Keratinocyte (primary cell): ENCODE results near the gene MLIP. TPM values are rescaled to one million over a fixed set of nuclear protein-coding genes. Genes with fewer than 3 reads are reported as not detected.
"Not testable (repeated sequence)": the region's sequence is repeated elsewhere in the genome, so short reads cannot be mapped to it uniquely, and the experiment has no call there.

ENCODE experiments used
- DNase-seq: peaks from one replicate; pipeline ENCODE4 v3.0.0-alpha.2; 2011; ENCODE audit warnings: low read depth, missing footprints, low spot score
- FAIRE-seq: peaks from 2 replicates; lab custom pipeline; 2011; peaks lifted over from hg19 to GRCh38; lab: Jason Lieb, UNC
- H2AFZ ChIP-seq: 2 replicates; pipeline ENCODE4 v1.6.0; 2012; ENCODE audit warnings: low read length, control low read depth, inconsistent platforms; ENCODE audit not compliant: control insufficient read depth
- H3K27ac ChIP-seq: 2 replicates; pipeline ENCODE4 v1.5.1; 2011; ENCODE audit warnings: low read length; ENCODE audit not compliant: control insufficient read depth, insufficient read depth
- H3K27me3 ChIP-seq: 3 replicates; pipeline ENCODE4 v1.6.0; 2011; ENCODE audit warnings: low read length; ENCODE audit not compliant: control insufficient read depth, insufficient read depth; ENCODE audit errors: extremely low read depth
- H3K36me3 ChIP-seq, 2 experiments: 2 replicates in 1 of 2; 3 replicates in 1 of 2; pipeline ENCODE4 v1.5.1; 2011; ENCODE audit warnings: low read length in 2 of 2, mild to moderate bottlenecking in 1 of 2; ENCODE audit not compliant: control insufficient read depth in 2 of 2, insufficient read depth in 2 of 2; ENCODE audit errors: extremely low read depth in 1 of 2
- H3K4me1 ChIP-seq: 3 replicates; pipeline ENCODE4 v1.5.1; 2011; ENCODE audit warnings: low read length; ENCODE audit not compliant: control insufficient read depth, insufficient read depth; ENCODE audit errors: extremely low read depth
- H3K4me2 ChIP-seq: 3 replicates; pipeline ENCODE4 v1.6.0; 2011; ENCODE audit warnings: low read depth, low read length; ENCODE audit not compliant: control insufficient read depth, insufficient read depth; ENCODE audit errors: extremely low read depth
- H3K4me3 ChIP-seq, 3 experiments: fragments of 200-600 bp in 1 of 3; sonication (generic) in 1 of 3; 2 replicates in 2 of 3; 3 replicates in 1 of 3; pipeline ENCODE4 v1.5.1; 2011 to 2016; ENCODE audit warnings: low read length in 3 of 3, mild to moderate bottlenecking in 3 of 3, control low read depth in 2 of 3, inconsistent platforms in 1 of 3, low read depth in 1 of 3, mixed read lengths in 1 of 3, mixed run types in 1 of 3, moderate library complexity in 1 of 3; ENCODE audit not compliant: control insufficient read depth in 2 of 3, insufficient read depth in 2 of 3; ENCODE audit errors: extremely low read depth in 1 of 3
- H3K79me2 ChIP-seq: 2 replicates; pipeline ENCODE4 v1.6.0; 2012; ENCODE audit warnings: low read length; ENCODE audit not compliant: control insufficient read depth, insufficient read depth
- H3K9ac ChIP-seq: 3 replicates; pipeline ENCODE4 v1.6.0; 2011; ENCODE audit warnings: low read length; ENCODE audit not compliant: control insufficient read depth, insufficient read depth; ENCODE audit errors: extremely low read depth
- H3K9me1 ChIP-seq: 3 replicates; pipeline ENCODE4 v1.6.0; 2011; ENCODE audit warnings: low read length; ENCODE audit not compliant: control insufficient read depth, insufficient read depth; ENCODE audit errors: extremely low read depth
- H3K9me3 ChIP-seq: 2 replicates; pipeline ENCODE4 v1.5.1; 2012; ENCODE audit warnings: low read depth, low read length; ENCODE audit not compliant: control insufficient read depth
- H4K20me1 ChIP-seq: 3 replicates; pipeline ENCODE4 v1.6.0; 2011; ENCODE audit warnings: low read length; ENCODE audit not compliant: control insufficient read depth, insufficient read depth; ENCODE audit errors: extremely low read depth
- EZH2 ChIP-seq: IDR thresholded peaks from one replicate; pipeline ENCODE4 v1.6.1; 2012; ENCODE audit warnings: inconsistent platforms, mild to moderate bottlenecking, low read length, moderate library complexity
- dilution Hi-C: fragments of 300-500 bp; cut with MboI; formaldehyde crosslinking; loops from one replicate; pipeline ENCODE4 v1.7.0; 2020; ENCODE audit warnings: low sequenced_read_pairs; ENCODE audit not compliant: extremely low pct_ligation_motif_present
- polyA plus RNA-seq, 5 experiments: library from polyadenylated mRNA; depleted of rRNA in 3 of 5; stranded (reverse) in 3 of 5; stranded (forward) in 1 of 5; unstranded in 1 of 5; fragments of >200 nt; gene quantifications; 1 replicate in 1 of 5; 2 replicates in 3 of 5; 3 replicates in 1 of 5; pipeline versions ENCODE4 v1.2.1 to v1.2.3, GENCODE V29; 2011 to 2012; ENCODE audit warnings: missing spikeins in 2 of 5, low read depth in 1 of 5, low replicate concordance in 1 of 5
- TF ChIP-seq, protein P1 (sequence below), 3 experiments: IDR thresholded peaks in 1 of 3; conservative IDR thresholded peaks in 1 of 3; optimal IDR thresholded peaks in 1 of 3; 2 replicates in 2 of 3; 3 replicates in 1 of 3; pipeline versions ENCODE3 to v1.5.1; 2011; ENCODE audit warnings: low read length in 3 of 3, mild to moderate bottlenecking in 3 of 3, moderate library complexity in 2 of 3, control low read depth in 1 of 3, inconsistent platforms in 1 of 3; ENCODE audit not compliant: insufficient read depth in 2 of 3; ENCODE audit errors: extremely low read depth in 1 of 3

The MLIP gene
- polyA plus RNA-seq, 1 donor (not counting 4 experiments of a cell fraction or from before 2014, with no cell fraction given) = 0.87 TPM

- DNase-seq = no peak
Measured at GRCh38 chr6:54198134-54198533, 86.9 kb downstream of the MLIP start.

GRCh38 chr6:54203474-54204035 lies 92.3 kb downstream of the MLIP start:
- H3K9me1 ChIP-seq, H3K27me3 ChIP-seq, H3K4me2 ChIP-seq, H2AFZ ChIP-seq, DNase-seq, H3K4me3 ChIP-seq, H3K79me2 ChIP-seq, H3K9me3 ChIP-seq, FAIRE-seq, H4K20me1 ChIP-seq, dilution Hi-C loops, H3K27ac ChIP-seq, H3K4me1 ChIP-seq, H3K9ac ChIP-seq, H3K36me3 ChIP-seq: not testable (repeated sequence)

More at GRCh38 chr6:54198134-54198533, 86.9 kb downstream of the MLIP start:
- Histone ChIP-seq H3K4me1 (peaks cover 3% of the 10 kb centered on the region), H3K9ac (no peak overlapping the region), H3K79me2 (no peaks in the 10 kb centered on the region), H3K4me3 (no peak overlapping the region), H3K9me3 (no peaks in the 10 kb centered on the region), H3K9me1 (no peaks in the 10 kb centered on the region), H3K36me3 (no peaks in the 10 kb centered on the region), H3K27me3 (no peaks in the 10 kb centered on the region), H3K4me2 (no peak overlapping the region), H2AFZ (no peak overlapping the region), H4K20me1 (no peaks in the 10 kb centered on the region), H3K27ac (no peak overlapping the region)
- TF ChIP-seq EZH2 = no peak
- TF ChIP-seq, protein P1, sequence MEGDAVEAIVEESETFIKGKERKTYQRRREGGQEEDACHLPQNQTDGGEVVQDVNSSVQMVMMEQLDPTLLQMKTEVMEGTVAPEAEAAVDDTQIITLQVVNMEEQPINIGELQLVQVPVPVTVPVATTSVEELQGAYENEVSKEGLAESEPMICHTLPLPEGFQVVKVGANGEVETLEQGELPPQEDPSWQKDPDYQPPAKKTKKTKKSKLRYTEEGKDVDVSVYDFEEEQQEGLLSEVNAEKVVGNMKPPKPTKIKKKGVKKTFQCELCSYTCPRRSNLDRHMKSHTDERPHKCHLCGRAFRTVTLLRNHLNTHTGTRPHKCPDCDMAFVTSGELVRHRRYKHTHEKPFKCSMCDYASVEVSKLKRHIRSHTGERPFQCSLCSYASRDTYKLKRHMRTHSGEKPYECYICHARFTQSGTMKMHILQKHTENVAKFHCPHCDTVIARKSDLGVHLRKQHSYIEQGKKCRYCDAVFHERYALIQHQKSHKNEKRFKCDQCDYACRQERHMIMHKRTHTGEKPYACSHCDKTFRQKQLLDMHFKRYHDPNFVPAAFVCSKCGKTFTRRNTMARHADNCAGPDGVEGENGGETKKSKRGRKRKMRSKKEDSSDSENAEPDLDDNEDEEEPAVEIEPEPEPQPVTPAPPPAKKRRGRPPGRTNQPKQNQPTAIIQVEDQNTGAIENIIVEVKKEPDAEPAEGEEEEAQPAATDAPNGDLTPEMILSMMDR (optimal IDR thresholded peaks at IDR 0.05 in 1 of 3, IDR thresholded peaks at IDR 0.05 in 1 of 3, conservative IDR thresholded peaks at IDR 0.05 in 1 of 3; ENCODE audit: extremely low read depth in 1 of 3, insufficient read depth in 2 of 3, low read length in 3 of 3) = no peak
- no peak for FAIRE-seq
- dilution Hi-C loops = no loop called here
